ENCODE results near the gene OR5AU1. TPM values are rescaled to one million over a fixed set of nuclear protein-coding genes. Genes with fewer than 3 reads are reported as not detected.

The OR5AU1 gene
- total RNA-seq, 1 donor from 2014 or later = not detected

DNA sequence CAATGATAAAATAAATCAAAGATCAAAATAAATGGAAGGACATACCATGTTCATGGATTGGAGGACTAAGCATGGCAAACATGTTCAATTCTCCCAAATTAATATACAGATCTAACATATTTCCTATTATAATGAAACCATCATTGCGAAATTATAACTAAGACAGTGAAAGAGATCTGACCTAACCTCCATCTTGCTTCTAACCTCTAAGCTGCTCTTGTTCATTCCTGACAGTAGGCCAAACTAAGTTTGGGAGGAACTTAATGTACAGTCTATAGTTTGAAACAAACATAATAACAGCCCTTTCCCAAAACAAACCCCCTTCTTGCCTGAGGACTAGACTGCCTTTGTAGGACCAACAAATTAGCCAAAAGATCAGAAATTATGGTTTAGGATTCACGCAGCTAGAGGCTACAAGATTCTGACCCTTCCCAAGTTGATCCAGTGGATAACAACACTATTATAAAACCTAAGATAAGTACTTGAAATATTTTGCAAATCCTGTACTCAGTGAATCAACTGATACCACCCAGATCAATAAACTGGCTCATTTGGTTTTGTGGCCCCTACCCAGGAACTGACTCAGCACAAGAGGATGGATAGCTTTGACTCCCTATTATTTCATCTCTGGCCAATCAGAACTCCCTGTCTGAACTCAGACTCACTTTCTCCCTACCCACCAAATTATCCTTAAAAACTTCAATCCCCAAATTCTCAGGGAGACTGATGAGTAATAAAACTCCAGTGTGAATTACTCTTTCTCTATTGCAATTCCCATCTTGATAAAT is 41.7 kb upstream of the OR5AU1 start:
- peaks cover 5% of the 10 kb centered on the region for H3K4me1 Mint-ChIP-seq (ENCODE audit: low read depth)
- no peak overlapping the region for H3K27ac Mint-ChIP-seq (ENCODE audit: unreplicated experiment)
- TF ChIP-seq, protein P1, sequence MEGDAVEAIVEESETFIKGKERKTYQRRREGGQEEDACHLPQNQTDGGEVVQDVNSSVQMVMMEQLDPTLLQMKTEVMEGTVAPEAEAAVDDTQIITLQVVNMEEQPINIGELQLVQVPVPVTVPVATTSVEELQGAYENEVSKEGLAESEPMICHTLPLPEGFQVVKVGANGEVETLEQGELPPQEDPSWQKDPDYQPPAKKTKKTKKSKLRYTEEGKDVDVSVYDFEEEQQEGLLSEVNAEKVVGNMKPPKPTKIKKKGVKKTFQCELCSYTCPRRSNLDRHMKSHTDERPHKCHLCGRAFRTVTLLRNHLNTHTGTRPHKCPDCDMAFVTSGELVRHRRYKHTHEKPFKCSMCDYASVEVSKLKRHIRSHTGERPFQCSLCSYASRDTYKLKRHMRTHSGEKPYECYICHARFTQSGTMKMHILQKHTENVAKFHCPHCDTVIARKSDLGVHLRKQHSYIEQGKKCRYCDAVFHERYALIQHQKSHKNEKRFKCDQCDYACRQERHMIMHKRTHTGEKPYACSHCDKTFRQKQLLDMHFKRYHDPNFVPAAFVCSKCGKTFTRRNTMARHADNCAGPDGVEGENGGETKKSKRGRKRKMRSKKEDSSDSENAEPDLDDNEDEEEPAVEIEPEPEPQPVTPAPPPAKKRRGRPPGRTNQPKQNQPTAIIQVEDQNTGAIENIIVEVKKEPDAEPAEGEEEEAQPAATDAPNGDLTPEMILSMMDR (IDR thresholded peaks at IDR 0.05) = no peak
- no peak for DNase-seq (ENCODE audit: low spot score)
- H3K9me3 Mint-ChIP-seq (ENCODE audit: low read depth) = peaks cover 10% of the 10 kb centered on the region
- peaks cover 7% of the 10 kb centered on the region for H3K36me3 Mint-ChIP-seq (ENCODE audit: low read depth)
- no peaks in the 10 kb centered on the region for H3K27me3 Mint-ChIP-seq (ENCODE audit: low read depth)
- H3K4me3 Mint-ChIP-seq (ENCODE audit: unreplicated experiment) = no peak overlapping the region

DNA sequence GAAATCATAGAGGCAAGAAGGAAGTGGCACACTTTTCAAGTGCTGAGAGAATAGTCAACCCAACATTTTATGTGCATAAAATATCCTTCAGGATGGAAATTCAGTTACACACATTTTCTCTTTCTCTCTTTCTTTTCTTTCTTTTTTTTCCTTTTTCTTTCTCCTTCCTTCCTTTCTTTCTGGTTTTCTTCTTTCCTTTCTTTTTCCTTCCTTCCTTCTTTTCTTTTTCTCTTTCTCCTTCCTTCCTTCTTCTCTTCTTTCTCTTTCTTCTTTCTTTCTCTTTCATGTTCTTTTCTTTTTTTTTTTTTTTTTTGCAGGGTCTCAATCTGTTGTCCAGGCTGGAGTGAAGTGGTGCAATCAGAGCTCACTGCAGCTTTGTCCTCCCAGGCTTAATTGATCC is 38.7 kb upstream of the OR5AU1 start:
- DNase-seq (ENCODE audit: low spot score) = no peak
- H3K27me3 Mint-ChIP-seq (ENCODE audit: low read depth) = no peaks in the 10 kb centered on the region
- no peak overlapping the region for H3K4me3 Mint-ChIP-seq (ENCODE audit: unreplicated experiment)
- peaks cover 10% of the 10 kb centered on the region for H3K4me1 Mint-ChIP-seq (ENCODE audit: low read depth)
- H3K9me3 Mint-ChIP-seq (ENCODE audit: low read depth) = peaks cover 10% of the 10 kb centered on the region
- TF ChIP-seq, protein P1 (IDR thresholded peaks at IDR 0.05) = no peak
- no peak overlapping the region for H3K27ac Mint-ChIP-seq (ENCODE audit: unreplicated experiment)
- H3K36me3 Mint-ChIP-seq (ENCODE audit: low read depth) = peaks cover 1% of the 10 kb centered on the region

DNA sequence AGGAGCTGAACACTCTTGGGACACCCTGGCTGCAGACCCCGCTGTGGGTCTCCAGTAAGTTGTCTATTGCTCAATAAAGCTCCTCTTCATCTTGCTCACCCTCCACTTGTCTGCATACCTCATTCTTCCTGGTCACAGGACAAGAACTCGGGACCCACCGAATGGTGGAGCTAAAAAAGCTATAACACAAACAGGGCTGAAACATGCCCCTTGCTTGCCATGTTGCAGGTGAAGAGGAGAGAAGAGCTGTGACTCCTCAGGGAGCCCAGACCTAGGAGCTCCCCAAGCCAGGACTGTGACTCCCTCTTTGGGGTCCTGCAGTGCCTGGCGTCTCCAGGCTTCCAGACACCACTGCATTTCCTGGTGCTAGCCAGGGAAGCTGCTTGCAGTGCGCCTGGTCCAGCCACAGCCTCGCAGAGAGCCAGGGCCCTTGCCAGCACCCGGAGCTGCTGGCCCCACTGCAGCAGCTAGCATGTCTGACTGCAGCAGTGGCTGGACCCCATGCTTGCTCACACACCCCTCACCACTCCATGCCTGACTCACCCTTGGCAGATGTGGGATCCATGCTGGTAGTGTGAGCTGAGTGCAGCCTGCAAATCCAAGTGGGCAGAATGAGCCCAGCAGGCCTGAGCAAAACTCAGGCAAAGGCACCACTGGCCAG is 37.1 kb upstream of the OR5AU1 start:
- no peak overlapping the region for H3K4me3 Mint-ChIP-seq (ENCODE audit: unreplicated experiment)
- TF ChIP-seq, protein P1 (IDR thresholded peaks at IDR 0.05) = no peak
- H3K27ac Mint-ChIP-seq (ENCODE audit: unreplicated experiment) = no peak overlapping the region
- DNase-seq (ENCODE audit: low spot score) = no peak
- H3K27me3 Mint-ChIP-seq (ENCODE audit: low read depth) = no peaks in the 10 kb centered on the region
- H3K4me1 Mint-ChIP-seq (ENCODE audit: low read depth) = peaks cover 10% of the 10 kb centered on the region
- H3K36me3 Mint-ChIP-seq (ENCODE audit: low read depth) = peaks cover 1% of the 10 kb centered on the region
- peaks cover 10% of the 10 kb centered on the region for H3K9me3 Mint-ChIP-seq (ENCODE audit: low read depth)

DNA sequence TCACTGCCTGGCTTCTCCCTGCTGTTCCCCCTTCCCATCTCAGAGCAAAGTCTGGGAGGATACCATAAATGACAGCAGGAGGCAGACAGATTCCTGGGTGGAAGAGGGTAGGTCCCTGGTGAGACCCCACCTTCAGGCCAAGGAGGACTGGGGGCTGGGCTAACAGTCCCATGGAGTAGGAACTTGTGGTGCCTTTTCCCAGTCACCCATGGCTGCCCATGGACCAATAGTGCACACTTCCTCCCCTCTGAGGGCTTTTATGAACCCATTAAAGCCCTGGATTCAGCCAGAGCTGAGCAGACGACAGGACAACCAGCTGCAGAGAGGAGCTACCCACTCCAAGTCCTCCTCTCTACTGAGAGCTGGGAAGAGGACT is 36.6 kb upstream of the OR5AU1 start:
- no peak for DNase-seq (ENCODE audit: low spot score)
- TF ChIP-seq, protein P1 (IDR thresholded peaks at IDR 0.05) = no peak
- Mint-ChIP-seq H3K36me3 (ENCODE audit: low read depth) (peaks cover 1% of the 10 kb centered on the region), H3K4me1 (ENCODE audit: low read depth) (peaks cover 10% of the 10 kb centered on the region), H3K4me3 (ENCODE audit: unreplicated experiment) (peak overlapping the region; percentile 61), H3K9me3 (ENCODE audit: low read depth) (peaks cover 5% of the 10 kb centered on the region), H3K27me3 (ENCODE audit: low read depth) (no peaks in the 10 kb centered on the region), H3K27ac (ENCODE audit: unreplicated experiment) (no peak overlapping the region)

DNA sequence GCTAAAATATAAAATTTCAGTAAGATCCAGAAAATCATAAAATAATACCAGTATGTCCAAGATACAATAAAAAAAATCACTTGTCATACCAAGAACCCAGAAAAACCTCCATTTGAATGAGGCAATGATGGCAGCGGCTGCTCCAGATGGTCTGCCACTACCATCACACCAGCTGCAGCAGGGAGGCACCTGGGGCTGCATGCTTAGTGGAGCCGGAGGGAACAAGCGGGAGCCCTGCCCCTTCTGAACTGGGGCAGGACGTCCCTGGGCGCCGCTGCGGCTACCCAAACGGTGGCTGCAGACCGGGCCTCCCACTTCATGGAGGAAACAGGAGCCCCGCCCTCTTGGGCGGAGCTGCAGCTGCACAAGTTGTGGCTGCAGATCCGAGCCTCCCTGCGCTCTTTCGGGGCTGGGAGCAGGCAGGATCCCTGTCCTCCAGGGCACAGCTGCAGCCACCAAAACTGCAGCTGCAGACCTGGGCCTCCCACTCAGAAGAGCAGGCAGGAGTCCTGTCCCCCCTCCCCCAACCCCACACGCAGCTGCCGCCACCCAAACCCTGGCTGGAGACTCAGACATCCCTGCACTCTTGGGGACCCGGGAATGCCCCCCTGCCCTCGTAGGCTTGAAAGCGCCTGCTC is 36.1 kb upstream of the OR5AU1 start:
- Mint-ChIP-seq H3K9me3 (ENCODE audit: low read depth) (no peaks in the 10 kb centered on the region), H3K27ac (ENCODE audit: unreplicated experiment) (no peak overlapping the region), H3K27me3 (ENCODE audit: low read depth) (no peaks in the 10 kb centered on the region), H3K4me3 (ENCODE audit: unreplicated experiment) (peak overlapping the region; percentile 61), H3K36me3 (ENCODE audit: low read depth) (peaks cover under 1% of the 10 kb centered on the region), H3K4me1 (ENCODE audit: low read depth) (peaks cover 10% of the 10 kb centered on the region)
- peak; percentile 93 for DNase-seq (ENCODE audit: low spot score)
- TF ChIP-seq, protein P1 (IDR thresholded peaks at IDR 0.05) = no peak
